OCI-M1 (cell line): Measurements from ENCODE around the gene C8B.

Experiments used
- DNase-seq: peaks from one replicate; lab custom pipeline; 2025; lab: John Stamatoyannopoulos, UW

The C8B gene

DNA sequence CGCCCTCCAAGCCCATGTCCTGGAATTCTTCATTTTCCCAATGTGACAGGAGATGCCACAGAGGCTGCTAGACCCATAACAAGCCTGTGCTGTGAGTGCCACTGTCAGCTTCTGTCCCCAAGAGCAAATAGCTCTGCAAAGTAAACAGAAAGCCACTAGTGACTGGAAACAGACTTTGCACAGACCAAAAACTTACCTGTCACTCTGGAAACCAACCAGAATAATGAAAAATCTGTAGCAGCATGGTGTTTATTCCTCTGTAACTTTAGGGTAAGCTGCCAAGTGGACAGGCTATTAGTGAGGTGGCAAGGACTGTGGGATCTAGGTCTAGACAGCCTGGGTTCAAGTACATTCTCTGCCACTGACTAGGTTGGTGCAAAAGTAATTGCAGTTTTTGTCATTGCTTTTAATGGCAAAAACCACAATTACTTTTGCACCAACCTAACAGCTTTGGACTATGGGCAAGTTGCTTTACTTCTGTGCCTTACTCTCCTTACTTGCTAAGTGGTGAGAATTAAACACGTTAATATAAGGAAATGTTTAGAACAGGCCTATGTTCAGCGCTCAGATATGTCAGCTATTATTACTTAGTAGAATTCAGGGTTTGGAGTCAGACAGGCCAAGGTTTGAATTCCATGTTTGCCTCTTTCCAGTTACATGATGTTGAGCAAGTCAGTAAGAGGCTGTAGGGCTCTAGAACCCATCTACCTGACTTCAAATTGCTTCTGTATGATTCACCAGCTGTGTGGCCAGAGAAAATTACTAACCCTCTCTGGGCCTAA lies at the start of gene C8B:
Gene C8B (minus strand): TSS at position 100 of the 782 bp plus-strand sequence. CDS start 67 bp downstream, at position 33.
- DNase-seq, result no peak

DNA sequence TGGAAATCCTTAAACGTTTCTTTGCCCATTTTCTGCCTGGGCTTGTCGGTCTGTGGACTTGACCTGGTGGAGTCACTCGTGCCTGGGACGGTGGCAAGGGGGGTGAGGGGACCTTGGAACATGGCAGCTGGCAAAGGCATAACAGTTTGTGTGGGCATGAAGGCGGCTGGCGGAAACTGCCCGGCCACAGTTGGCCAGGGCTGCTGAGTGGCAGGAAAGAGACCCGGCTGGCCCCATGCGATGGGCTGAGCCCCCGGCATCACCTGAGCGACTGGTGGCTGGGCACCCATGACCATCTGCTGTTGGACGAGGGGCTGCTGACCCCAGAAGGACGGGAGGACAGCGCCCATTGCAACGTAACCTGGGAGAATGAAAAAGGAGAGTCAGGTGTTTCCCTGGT lies 49.3 kb upstream of the C8B start:
- DNase-seq, result no peak

DNA sequence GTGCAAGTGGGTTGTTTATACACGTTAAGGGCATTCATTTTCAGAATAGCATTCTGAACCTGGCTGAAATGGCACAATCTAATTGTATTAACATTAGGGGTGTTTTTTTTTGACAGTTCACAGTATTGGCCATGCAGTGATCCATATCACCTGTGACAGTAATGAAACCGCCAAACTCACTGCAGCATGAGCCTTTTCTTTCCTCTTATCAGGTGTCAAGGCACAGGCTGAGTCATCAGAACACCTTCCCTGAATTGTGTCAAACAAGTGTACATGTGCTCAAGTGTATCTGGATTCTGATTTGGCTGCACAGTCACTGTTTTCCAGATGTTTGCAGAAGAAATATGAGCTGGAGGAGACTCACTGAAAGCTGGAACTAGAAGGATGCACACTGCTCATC lies 47.7 kb upstream of the C8B start:
- no peak for DNase-seq

DNA sequence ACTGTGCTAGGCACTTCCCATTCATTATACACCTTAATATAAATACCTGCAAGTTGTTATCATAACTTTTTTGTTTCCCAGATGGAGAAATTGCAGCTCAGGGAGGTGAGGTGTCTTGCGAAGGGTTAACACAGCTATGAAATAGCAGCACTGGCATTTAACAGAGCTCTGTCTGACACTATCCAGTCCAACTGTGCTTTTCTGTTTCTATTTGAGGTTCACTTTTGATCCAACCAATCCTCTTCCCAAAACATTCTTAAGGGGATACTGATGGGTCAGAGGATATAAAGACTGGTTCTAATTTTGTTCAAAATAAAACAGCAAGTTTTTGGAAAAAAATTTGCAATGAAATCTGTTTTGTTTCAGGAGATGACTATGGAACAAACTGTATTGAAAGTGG lies 46.5 kb upstream of the C8B start:
- DNase-seq, result no peak

DNA sequence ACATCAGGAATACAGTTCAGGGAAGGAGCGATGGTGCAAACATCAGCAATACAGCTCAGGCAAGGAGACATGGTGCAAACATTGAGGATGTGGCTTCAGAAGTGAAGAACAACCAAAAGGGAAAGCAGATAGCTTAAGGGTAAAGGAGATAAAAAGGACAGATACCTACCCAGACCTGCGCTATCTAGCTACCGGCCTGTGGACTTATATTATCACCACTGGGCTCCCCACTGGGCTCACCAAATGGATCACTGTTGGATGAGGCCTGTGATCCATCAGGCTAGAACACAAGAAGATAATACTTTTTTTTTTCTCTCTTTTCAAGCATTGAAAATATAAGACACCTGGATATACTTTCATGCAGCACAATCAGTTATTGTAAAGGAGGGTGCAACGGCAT lies 44.7 kb upstream of the C8B start:
- DNase-seq, result no peak

DNA sequence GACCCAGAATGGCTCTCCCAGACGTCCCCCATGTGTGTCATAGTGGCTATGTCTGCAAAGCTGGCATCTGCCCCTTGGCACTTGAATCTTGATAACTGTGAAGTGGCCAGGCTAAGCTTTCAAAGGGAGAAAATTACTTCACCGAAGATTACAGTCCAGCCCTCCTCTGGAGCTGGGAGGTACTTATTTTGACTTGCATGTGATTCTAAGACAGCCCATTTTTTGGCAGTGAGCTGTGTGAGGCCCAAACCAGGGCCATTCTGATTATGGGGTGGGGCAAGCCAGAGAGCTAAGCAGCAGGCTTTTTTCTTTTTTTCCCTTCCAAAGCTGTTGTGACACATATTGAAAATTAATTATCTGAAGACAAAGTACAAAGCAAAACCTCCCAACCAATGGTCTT lies 42.1 kb upstream of the C8B start:
- DNase-seq, result no peak

DNA sequence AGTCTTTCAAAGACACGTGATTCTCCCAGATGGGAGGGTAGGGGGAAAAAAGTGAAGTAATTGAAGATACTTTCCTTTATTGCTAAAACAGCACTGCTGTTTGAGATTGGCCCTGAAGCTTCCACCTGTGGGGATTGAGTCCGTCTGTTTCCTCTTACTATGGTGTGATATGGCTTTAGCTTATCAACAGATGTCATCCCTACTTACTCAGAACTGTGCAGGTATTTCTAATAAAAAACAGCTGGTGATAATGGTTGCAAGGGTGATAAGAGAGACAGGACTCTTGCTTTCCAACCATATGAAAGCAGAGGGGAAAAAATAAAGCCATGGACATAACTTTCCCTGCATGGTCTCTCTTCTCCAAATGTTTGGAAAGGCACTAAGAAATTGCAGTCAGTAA lies 41.7 kb upstream of the C8B start:
- DNase-seq, result no peak

DNA sequence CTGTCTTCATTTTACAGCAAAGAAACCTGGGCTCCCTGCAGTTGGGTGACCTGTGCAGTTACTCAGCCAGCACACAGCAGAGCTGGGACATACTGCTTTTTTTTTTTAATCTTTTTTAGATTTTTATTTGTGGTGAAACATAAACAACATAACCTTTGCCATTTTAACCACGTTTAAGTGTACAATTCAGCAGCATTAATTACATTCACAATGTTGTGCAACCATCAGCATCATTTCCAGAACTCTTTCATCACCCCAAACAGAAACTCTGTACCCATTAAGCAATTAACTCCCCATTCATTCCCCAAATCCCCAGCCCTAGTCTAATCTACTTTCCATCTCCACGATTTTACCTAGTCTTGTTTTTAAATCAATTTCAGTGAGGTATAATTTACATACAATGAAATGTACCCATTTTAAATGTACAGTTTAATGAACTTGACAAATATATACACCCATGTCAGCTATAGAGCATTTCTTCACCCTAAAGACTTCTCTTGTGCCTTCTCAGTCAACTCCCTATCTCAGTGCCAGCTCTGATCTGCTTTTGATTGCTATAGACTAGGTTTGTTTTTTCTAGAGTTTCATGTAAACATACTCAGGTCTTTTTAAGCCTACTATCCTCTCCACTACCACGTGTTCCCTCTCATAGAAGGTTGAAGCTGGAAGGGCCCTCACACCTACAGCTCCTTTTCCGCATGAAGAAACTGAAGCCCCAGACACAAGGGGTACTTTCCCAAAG lies 37.8 kb upstream of the C8B start:
- DNase-seq, result no peak

DNA sequence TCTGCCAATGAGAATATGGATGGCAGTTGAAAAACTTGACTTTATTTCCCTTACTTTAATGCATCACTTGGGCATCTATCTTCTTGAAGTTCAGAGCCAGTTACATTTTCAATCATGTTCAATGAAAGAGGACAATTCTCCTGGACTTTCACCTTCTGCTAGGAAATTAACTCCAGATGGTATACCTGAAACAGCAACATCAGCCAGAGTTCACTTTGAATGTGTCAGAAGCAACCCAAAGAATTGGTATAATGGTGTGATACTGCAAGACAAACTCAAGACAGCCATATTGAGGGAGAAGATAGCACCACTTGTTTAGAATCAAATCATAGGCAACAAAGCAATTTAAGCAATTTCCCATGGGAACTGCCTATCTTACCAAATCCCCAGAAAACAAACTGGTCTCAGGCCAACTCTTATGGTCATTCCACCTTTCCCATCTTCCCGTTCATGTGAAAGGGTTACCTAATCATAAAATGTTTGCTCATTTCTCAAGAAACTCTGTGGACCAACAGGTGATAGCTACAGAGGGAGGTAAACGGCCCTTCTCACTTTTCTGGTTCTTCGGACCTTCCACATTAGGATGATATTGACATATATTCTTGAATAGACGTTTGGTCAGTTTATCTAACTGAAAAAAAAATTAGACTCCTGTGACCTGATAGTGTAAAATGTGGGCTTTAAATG lies 29.7 kb upstream of the C8B start:
- no peak for DNase-seq

DNA sequence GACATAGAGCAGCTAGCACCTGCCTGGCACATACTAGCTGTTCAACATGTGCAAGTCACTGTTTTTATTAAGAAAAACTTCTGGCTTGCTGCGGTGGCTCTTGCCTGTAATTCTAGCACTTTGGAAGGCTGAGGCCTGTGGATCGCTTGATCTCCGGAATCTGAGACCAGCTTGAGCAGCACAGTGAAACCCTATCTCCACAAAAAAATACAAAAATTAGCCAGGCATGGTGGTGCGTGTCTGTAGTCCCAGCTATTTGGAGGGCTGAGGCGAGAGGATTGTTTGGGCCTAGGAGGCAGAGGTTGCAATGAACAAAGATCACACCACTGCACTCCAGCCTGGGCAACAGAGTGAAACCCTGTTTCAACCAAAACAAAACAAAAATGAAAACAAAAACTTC lies 27.7 kb upstream of the C8B start:
- no peak for DNase-seq

DNA sequence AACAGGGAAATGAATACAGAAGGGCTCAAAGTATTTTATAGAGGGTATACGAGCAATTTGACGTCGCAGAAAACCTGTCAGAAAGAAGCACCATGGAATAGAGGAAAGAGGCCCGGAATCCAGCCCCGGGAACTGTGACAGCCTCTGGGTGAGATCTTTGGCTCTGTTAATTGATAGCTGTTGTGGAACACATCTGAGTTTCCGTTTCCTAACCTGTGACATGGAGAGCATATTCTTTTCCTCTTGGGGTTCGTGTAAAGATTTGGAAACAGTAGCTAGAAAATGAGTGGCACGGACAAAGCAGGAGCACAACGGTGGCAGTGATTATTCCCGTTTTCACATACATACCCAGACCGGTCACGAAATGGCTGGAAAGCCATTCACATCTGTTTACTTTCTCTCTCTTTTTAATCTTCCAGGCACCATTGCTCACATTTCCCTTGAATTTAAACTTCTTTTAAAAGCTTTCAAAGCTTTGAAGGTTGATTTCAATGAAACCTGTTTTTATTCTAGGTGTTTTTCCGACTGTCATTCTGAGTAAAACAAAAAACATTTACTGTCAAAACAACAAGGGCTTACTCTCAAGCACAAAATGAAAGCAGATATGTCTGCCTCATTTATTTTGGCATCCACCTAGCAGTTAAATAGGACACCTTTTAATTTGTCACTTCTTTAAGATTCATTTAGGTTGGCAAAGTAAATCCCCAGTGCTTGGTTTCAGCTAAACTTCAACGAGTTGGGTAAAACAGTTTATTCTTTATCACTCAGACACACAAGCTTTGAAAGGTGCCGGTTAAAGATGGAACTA lies 26.7 kb upstream of the C8B start:
- DNase-seq, result no peak

DNA sequence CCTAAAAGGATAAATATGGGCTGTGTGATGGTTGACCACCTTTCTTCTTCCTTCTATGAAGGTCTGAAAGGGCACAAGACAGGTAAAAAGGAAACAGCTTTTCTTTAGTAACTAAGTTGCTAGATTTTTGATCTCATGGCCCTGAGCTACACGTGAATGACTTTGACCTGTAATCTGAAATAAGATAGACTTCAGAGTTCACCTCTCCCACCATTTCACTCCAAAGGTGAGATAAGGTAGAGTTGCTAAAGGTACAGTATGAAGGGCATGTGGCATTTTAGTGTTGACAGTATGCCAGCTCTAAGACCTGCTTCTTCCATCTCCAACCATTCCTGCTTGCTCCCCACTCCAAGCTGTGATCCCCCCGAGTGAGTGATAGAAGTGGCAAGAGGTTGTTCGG lies 25.8 kb upstream of the C8B start:
- DNase-seq, result no peak

DNA sequence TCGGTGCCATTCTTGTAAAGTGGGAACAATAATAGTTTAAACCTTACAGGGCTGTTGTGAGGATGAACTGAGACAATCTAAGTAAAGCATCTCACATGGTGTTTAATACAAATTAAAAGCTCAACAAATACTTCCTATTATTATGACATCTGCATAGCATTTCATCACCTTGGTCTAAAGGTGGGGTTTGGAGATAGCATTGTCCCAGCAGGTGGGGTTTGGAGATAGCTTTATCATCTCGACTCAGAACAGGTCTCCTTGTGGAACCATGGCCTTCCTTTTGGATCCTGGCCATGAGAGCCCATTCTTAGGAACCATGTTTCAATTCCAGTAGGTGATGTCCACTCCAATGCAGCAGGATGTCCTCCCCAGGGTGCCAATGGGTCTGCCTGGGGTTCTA lies 20.6 kb upstream of the C8B start:
- DNase-seq, result peak; percentile 37

DNA sequence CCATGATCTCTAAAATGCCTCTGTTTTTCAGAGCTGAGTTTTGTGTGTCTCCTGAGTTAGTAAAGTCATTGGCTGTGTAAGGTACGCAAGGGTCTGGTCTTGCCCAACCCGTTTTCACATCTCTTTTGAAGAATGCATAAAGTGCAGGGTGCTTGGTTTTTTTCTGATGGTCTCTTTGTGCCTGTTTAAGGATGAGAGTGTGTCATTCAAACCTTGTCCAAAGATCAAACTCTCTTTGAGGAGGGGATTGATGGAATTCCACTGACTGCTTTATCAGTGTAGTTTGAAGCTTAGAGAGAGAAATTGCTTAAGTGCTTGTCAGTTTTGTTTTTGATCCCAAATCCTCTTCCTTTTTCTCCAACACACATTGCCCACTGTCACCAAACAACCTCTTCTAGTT lies 20.0 kb upstream of the C8B start:
- DNase-seq, result no peak

DNA sequence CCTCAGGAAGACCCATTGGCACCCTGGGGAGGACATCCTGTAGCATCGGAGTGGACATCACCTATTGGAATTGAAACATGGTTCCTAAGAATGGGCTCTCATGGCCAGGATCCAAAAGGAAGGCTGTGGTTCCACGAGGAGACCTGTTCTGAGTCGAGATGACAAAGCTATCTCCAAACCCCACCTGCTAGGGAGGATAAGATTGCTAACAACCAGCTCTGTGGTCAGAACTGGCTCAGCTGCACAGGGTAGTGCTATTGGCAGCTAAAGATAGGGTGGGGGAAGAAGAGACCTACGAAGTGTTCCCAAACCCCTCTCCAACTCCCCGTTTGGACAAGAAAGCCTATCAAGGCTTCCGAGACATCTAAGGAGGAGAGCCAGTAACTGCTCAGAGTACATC lies 17.7 kb upstream of the C8B start:
- DNase-seq, result peak; percentile 83

DNA sequence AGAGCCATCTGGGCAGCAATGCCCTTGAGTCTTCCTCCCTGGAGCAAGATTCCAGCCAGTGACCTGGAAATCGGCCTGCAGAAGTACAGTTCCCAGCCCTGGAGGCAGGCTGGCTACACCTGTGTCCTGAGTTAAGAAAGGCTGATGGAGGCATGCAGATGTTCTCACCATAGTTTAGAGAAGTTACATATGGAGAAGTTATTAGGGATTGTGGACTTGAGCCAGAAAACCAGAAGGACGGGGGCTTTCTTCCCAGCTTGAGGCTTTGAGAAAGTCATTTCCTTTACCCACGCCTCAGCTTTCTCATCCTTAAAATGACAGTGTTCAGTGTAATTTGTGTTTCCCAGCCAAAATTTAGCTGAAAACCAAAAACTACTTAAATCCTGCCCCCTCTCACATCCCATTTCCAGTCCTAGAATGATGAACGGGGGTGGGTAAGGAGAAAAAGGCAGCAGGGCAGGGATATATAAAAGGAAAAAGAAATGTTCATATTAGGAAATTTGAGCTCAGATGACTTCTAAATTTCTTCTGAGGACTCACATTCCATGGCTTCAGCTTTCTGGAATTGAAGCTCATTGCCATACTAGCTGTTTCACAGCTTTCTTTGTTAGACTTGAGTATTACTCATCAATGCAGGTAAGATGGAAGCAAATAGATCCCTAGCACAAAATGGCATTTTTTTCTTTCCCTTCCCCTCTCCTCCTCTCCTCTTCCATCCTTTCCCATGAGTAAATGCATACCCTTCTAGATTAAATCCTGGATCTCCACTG lies 14.4 kb upstream of the C8B start:
- no peak for DNase-seq

DNA sequence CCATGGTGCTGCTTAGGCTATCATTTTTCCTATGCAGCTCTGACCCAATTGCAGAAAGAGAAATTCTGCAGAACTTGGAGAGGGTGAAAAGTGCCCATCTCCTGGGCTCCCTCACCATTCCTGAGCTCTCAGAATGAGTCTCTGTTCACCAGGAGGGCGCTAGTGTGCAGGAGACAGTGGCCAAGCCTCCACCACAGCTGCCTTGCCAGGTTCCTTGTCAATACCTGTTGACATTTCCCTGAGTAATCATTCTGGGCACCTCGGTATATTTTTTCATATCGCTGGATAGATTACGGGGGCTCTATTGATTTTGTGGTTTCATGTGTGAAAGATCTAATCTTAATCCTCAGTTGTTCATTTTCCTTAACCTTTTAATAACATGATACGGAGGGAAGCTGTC lies 13.0 kb upstream of the C8B start:
- DNase-seq, result no peak

DNA sequence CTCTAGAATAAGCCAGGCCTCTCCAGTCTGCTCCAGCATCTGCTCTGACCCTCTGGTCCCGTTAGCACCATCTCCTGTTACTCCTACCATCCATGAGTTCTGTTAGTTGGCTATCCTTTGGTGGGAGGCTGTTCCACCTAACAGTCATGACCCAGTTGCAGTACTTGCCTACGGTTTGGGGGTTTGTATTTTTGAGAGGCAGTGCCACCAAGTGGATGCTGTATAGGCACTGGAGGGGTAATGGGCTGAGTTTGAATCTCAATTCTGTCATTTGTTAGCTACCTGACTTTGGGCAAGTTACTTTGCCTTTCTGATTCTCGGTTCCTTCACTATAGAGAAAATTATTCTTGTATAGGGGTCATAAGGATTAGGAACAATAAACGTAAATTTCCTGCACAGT lies 12.1 kb upstream of the C8B start:
- peak; percentile 28 for DNase-seq

DNA sequence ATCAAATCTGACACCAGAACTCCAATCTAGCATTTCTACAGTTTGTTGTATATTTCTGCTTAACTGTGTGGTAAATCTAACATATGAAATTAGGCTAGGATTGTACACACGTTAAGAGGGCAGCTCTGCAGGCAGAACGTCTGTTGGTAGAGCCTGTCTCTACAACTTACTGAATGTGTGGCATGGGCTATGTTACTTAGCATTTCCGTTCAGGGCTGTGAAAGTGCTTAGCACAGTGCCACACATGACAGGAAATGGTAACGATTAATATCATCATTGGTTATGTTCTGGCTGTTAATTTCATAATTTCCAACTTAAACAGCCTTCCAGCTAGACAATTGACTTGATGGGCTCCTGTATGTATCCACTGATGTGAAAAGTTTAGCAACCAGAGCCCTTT lies 9.6 kb upstream of the C8B start:
- no peak for DNase-seq

DNA sequence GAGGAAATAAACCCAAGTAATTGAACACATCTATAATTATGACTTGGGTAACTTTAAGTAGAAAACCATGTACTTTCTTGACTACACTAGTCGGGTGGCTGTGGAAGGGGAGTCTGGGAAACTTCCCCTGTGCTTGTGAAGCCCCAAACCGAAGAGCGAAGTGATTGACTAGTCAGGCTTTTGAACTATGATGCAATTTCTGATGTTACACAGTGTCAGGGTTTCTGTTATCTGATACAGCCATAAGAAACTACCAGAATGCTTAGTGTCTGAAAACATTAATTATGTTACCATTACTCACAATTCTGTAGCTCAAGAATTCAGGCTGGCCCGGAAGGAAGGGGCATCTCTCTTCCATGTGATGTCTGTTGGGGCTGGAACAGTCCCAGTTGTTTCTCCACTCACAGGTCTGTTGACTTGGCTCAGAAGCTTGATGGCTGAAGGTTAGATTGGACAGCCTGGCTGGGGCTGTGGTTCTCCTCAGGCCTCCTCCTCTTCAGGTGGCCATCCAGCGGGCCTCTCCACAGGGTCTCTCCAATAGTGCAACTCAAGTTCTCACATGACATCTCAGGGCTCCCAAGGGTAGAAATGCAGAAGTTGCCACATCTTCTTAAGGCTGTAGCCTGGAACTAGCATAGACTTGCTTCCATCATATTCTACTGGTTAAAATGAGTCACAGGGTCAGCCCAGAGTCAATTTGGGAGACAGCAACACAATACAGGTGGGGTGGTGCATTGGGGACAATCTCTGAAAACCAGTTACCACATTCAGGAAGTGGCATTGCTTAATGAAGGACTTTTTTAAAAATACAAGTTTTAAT lies 8.3 kb upstream of the C8B start:
- DNase-seq, result peak; percentile 59

DNA sequence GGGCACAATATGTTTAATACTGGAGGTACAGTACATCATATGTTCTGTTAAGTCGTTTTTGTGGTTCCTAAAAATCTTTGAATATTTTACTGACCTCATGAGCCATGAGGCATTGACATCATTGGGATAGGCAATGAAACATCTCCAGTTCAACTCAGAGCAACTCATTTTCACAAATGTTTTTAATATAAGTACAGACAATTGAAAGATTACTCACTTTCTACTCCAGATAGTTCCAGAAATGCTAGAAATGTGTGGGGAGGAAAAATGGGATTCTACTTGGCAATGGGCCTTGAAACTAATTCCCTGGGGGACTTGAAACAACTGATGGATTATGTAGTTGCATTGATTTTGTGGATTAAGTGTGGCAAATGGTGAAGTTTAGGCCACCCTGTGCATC lies 7.2 kb upstream of the C8B start:
- no peak for DNase-seq
